Activated T-cell treated with anti-CD3 and anti-CD28 coated beads, Interleukin-2, amount 50 U/mL, for 48 hours (primary cell): Measurements from ENCODE around the gene NRDE2.

ENCODE experiments used
- DNase-seq, 2 experiments: peaks; one replicate each; pipeline ENCODE4 v3.0.0-alpha.2; 2020

NRDE2 gene, protein sequence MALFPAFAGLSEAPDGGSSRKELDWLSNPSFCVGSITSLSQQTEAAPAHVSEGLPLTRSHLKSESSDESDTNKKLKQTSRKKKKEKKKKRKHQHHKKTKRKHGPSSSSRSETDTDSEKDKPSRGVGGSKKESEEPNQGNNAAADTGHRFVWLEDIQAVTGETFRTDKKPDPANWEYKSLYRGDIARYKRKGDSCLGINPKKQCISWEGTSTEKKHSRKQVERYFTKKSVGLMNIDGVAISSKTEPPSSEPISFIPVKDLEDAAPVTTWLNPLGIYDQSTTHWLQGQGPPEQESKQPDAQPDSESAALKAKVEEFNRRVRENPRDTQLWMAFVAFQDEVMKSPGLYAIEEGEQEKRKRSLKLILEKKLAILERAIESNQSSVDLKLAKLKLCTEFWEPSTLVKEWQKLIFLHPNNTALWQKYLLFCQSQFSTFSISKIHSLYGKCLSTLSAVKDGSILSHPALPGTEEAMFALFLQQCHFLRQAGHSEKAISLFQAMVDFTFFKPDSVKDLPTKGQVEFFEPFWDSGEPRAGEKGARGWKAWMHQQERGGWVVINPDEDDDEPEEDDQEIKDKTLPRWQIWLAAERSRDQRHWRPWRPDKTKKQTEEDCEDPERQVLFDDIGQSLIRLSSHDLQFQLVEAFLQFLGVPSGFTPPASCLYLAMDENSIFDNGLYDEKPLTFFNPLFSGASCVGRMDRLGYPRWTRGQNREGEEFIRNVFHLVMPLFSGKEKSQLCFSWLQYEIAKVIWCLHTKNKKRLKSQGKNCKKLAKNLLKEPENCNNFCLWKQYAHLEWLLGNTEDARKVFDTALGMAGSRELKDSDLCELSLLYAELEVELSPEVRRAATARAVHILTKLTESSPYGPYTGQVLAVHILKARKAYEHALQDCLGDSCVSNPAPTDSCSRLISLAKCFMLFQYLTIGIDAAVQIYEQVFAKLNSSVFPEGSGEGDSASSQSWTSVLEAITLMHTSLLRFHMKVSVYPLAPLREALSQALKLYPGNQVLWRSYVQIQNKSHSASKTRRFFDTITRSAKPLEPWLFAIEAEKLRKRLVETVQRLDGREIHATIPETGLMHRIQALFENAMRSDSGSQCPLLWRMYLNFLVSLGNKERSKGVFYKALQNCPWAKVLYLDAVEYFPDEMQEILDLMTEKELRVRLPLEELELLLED

DNA sequence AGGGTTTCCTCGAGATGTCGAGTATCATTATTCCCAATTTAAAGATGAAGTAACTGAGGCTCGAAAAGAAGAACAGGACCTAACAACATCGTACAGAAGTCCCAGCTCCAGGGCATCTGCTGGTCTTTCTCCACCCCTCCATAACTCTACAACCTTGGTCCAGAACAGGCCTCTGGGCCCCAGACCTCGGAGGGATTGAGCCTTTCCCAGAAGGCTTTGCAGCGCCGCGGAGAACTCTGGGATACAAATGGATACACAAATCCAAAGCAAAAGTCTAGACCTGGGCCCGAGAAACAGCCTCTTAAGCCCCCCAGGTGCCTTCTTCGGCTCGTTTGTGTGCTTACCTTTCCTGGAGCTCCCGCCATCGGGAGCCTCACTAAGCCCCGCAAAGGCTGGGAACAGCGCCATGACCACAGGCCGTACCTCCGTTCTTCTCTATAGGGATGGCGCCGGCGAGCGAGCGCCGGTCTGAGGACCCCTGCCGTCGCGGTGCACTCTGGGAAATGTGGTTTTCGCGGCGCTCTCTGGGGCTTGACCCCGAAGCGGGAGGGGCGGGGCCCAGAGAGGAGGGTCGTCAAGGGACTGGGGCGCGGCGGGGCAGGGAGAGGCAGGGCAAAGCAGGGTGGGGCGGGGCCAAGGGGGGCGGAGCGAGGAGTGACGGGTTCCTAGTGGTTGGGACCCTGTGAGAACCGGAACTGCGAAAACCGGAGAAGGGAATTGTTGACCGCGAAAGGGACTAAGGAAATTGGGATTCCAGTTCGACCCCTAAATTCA lies at the start of gene NRDE2:
Gene NRDE2 (minus strand): TSS at position 445 of the 774 bp plus-strand sequence. CDS start 37 bp downstream, at position 408.
- peak; percentile 99 for DNase-seq

DNA sequence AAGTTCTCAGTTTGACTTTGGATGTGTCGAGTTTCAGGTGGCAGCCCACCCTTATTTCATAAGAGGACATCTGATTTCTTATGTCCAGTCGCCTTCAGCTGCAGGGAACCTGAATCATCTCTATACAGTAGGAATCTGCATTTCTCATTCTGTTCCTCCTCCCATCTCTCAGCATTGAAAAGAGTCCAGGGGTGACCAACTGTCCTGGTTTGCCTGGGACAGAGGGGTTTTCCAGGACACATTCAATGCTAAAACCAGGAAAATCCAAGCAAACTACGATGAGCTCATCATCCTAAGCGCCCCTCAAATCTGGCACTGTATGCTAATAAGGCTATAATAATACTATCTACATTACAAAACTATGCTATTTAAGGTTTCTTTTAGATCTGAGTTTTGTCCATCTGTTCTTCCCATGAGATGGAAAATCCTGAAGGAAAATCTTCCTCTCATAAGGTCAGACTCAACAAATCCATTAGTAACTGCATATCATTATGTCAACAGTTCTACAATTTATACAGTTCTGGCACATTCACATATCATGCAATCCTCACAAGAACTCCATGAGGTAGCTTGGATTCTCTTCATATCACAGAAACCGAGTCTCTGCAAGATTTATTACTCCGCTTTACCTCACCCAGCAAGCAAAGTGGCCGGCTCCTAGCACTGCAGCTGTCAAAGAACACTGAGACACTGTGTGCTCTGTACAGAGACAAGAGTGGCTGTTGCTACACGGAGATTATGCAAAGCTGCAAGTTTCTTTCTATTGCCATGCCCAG lies 49.5 kb upstream of the NRDE2 start:
- DNase-seq = no peak

- DNase-seq = no peak
Observed at GRCh38 chr14:90379106-90379505, 47.4 kb upstream of the NRDE2 start.

DNA sequence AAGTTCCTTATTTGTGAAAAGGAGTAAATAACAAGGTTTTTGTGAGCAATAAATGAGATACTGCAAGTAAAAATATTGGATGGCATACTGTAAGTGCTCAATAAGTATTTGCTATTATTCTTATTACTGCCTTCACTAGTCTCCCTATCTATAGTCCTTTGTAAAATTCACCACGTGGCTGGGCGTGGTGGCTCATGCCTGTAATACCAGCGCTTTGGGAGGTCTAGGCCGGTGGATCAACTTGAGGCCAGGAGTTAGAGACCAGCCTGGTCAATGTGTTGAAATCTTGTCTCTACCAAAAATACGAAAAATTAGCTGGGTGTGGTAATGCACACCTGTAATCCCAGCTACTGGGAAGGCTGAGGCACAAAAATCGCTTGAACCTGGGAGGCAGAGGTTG lies 46.5 kb upstream of the NRDE2 start:
- DNase-seq = no peak

DNA sequence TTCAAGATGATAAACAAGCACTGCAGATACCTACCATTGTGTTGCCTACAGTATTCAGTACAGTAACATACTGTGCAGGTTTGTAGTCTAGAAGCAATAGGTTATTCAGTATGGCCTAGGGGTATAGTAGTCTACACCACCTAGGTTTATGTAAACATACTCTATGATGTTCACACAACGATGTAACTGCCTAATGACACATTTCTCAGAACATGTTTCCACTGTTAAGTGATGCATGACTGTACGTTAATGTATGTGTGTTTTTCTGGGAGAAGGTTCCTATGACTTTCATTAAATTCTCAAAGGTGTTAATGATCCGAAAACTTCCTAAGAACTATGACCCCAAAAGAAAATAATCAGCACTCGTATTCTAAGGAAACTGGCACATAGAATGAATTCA lies 44.2 kb upstream of the NRDE2 start:
- DNase-seq = no peak

DNA sequence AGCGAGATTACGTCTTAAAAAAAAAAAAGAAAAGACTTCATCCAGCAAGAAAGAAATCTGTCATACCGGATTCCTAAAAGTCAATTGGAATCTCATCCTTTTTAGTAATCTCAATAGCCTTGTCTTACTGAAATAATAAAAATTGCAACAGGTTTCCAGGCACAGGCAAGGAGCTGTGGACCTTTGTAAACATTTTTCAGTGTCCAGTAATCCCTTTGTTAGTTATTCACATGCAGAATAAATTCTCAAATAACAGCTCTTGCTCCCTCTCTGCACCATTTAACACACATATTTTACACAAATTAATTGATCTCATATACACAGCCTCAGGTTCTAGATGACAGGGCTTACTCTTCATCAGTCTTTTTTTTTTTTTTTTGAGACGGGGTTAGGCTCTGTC lies 43.1 kb upstream of the NRDE2 start:
- DNase-seq = no peak

DNA sequence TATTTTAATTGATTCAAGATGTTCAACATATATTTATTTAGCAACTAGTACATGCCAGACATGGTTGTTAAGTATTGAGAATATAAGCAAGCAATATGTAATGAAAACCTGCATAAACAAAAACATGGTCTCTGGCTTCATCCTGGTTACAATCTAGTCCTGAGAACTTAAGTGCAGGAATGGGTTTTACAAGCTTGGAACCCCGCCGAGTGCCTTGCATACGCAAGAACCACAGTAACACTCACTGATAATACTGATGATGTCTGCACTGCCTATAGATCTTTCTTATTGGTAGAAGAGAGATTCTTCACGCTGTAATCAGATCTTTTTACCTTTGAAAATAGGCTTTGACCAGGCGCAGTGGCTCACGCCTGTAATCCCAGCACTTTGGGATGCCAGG lies 42.1 kb upstream of the NRDE2 start:
- no peak for DNase-seq

GRCh38 chr14:90368946-90369721 lies 37.4 kb upstream of the NRDE2 start:
- DNase-seq = no peak

DNA sequence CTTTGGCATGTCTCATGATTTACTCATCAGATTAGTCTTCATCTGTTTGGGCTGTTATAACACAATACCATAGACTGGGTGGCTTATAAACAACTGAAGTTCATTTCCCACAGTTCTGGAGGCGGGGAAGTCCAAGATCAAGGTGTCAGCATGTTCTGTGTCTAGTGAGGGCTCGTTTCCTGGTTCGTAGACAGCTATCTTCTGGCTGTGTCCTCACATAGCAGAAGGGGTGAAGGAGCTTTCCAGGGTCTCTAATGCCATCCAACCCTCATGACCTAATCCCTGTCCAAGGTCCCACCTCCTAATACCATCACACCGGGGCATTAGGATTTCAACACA lies 30.8 kb upstream of the NRDE2 start:
- DNase-seq = no peak

GRCh38 chr14:90361865-90362557 lies 30.3 kb upstream of the NRDE2 start:
- DNase-seq = no peak

- DNase-seq = no peak
Observed at GRCh38 chr14:90358359-90358758, 26.6 kb upstream of the NRDE2 start.

GRCh38 chr14:90356925-90357324 lies 25.2 kb upstream of the NRDE2 start:
- no peak for DNase-seq

DNA sequence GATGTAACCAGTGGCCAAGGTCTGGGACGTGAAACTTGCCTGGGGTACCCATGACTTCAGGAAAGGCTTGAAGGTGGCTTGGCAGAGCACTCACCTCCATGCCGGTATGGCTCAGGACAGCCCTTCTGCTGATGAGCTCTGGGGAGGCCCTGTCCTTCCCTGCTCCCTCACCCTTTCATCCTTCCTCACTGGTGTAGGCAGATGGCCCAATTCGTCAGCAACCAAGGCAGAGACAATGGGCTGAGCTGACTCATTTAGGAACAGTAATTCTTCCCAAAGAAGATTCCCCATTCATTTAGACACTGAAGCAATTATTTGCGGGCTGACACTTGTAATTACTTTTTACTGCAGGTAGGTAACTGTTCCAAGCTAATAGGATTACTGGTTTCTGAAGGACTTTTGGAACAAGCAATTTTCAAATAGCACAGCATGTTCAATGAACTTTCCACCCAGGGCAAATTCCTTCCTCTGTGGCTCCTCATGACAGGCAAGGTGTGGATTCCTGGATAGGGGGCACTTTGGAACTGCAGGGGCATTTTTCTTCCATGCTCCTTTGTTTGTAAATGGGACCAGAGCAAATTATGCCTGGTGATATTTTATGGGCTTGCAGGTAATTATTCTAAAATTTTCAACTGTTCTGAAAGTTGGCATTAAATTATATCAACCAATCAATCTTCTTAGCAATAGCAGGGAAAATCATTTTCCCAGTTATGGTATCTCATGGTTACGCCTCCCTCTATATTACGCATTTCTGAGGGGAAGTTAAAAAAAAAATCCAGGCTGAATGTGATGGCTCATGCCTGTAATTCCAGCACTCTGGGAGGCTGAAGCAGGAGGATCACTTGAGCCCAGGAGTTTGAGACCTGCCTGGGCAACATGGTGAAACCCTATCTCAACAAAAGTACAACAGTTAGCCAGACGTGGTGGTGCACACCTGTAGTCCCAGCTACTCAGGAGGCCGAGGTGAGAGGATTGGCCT lies 24.1 kb upstream of the NRDE2 start:
- no peak for DNase-seq

GRCh38 chr14:90354551-90355298 lies 23.0 kb upstream of the NRDE2 start:
- DNase-seq = no peak

GRCh38 chr14:90349739-90350138 lies 18.0 kb upstream of the NRDE2 start:
- no peak for DNase-seq

DNA sequence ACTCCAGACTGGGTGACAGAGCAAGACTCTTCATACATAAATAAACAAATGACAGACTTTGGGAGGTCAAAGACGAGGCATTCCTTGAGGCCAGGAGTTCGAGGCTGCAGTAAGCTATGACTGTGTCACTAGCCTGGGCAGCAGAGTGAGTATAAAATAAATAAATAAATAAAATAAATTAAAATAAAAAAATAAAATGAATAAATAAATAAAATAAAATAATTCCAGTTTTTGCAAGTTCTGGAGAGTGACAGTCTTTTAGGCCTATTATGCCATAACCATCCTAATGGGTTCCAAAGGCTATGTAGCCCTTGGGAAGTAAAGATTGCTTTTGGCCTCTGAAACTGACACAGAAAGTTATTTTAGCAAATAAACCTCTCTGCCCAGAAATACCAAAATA lies 16.5 kb upstream of the NRDE2 start:
- no peak for DNase-seq

GRCh38 chr14:90345239-90345557 lies 13.5 kb upstream of the NRDE2 start:
- no peak for DNase-seq
